ENCODE data around the gene CNN3.

- TF ChIP-seq CTCF (IDR thresholded peaks at IDR 0.05; ENCODE audit: extremely low read depth in 1 of 2, insufficient read depth in 1 of 2, low read depth in 1 of 2, low read length in 2 of 2) (no peak), POLR2A (IDR thresholded peaks at IDR 0.05; ENCODE audit: low read depth, low read length) (no peak), EZH2 (IDR thresholded peaks at IDR 0.05; ENCODE audit: borderline replicate concordance, low read depth, low read length, severe bottlenecking) (no peak), POLR2AphosphoS5 (IDR thresholded peaks at IDR 0.05; ENCODE audit: insufficient read depth, low read depth, low read length) (no peak), MYC (IDR thresholded peaks at IDR 0.05; ENCODE audit: low read depth, low read length) (no peak), GATA2 (IDR thresholded peaks at IDR 0.05; ENCODE audit: insufficient read depth, insufficient read length, low read depth, low read length) (no peak), FOS (IDR thresholded peaks at IDR 0.05; ENCODE audit: borderline replicate concordance, insufficient read depth, low read length) (no peak), MAX (IDR thresholded peaks at IDR 0.05; ENCODE audit: insufficient read depth, insufficient read length) (no peak), JUN (IDR thresholded peaks at IDR 0.05; ENCODE audit: borderline replicate concordance, insufficient read depth, insufficient read length, low read depth) (no peak)
These were observed 20.5 kb upstream of the CNN3 start for GRCh38 chr1:94947437-94947836.

Measured in endothelial cell of umbilical vein (primary cell).